HepG2 (cell line): ENCODE measurements around the gene LRRC8D. TPM values are rescaled to one million over a fixed set of nuclear protein-coding genes. Genes with fewer than 3 reads are reported as not detected.

Source experiments
- CAMTA2 ChIP-seq: sonication (generic); formaldehyde crosslinking; IDR thresholded peaks from 2 replicates; pipeline ENCODE4 v1.4.0; 2020; ENCODE audit warnings: mild to moderate bottlenecking, missing genetic modification reagents, borderline replicate concordance
- CREM ChIP-seq, 2 experiments: sonication (generic) in 1 of 2; formaldehyde crosslinking in 1 of 2; IDR thresholded peaks; 2 replicates each; pipeline versions ENCODE4 v1.4.0 to v1.6.1; 2016 to 2020; ENCODE audit warnings: antibody characterized with exemption in 1 of 2, mild to moderate bottlenecking in 1 of 2, missing genetic modification reagents in 1 of 2
- GATAD2A ChIP-seq: IDR thresholded peaks from 2 replicates; pipeline ENCODE4 v1.6.1; 2016
- HNF4G ChIP-seq, 2 experiments: sonication (generic) in 1 of 2; formaldehyde crosslinking in 1 of 2; IDR thresholded peaks; 2 replicates each; pipeline versions ENCODE4 v1.4.0 to v1.6.1; 2011 to 2020; ENCODE audit warnings: borderline replicate concordance in 2 of 2, low read depth in 2 of 2, mild to moderate bottlenecking in 2 of 2, low read length in 1 of 2, missing genetic modification reagents in 1 of 2, moderate library complexity in 1 of 2
- IRF9 ChIP-seq: sonication (generic); formaldehyde crosslinking; IDR thresholded peaks from 2 replicates; pipeline ENCODE4 v1.8.0; 2022; ENCODE audit warnings: missing genetic modification reagents, mild to moderate bottlenecking, borderline replicate concordance
- NCOA2 ChIP-seq: sonication (generic); formaldehyde crosslinking; IDR thresholded peaks from 2 replicates; pipeline ENCODE4 v1.8.0; 2022; ENCODE audit warnings: inconsistent platforms
- NR2F1 ChIP-seq, 2 experiments: fragments of 450-650 bp in 1 of 2; formaldehyde crosslinking in 1 of 2; IDR thresholded peaks; 2 replicates each; pipeline versions ENCODE4 v1.5.0 to v1.6.1; 2016 to 2020; ENCODE audit warnings: mild to moderate bottlenecking in 1 of 2, missing compliant biosample characterization in 1 of 2, missing genetic modification reagents in 1 of 2, moderate library complexity in 1 of 2
- PAXIP1 ChIP-seq: sonication (generic); formaldehyde crosslinking; conservative IDR thresholded peaks from 2 replicates; pipeline ENCODE4 v1.4.0; 2020; ENCODE audit warnings: mild to moderate bottlenecking, missing genetic modification reagents, moderate library complexity
- PHF21A ChIP-seq: sonication (generic); formaldehyde crosslinking; IDR thresholded peaks from 2 replicates; pipeline ENCODE4 v1.5.0; 2020; ENCODE audit warnings: mild to moderate bottlenecking, missing genetic modification reagents
- POLR2AphosphoS5 ChIP-seq: IDR thresholded peaks from 2 replicates; pipeline ENCODE4 v1.6.1; 2012; ENCODE audit warnings: low read depth, low read length
- SETDB1 ChIP-seq: sonication (generic); formaldehyde crosslinking; IDR thresholded peaks from 2 replicates; pipeline ENCODE4 v1.5.1; 2020; ENCODE audit warnings: missing genetic modification reagents, mild to moderate bottlenecking, borderline replicate concordance
- SOX5 ChIP-seq: IDR thresholded peaks from 2 replicates; pipeline ENCODE4 v1.6.1; 2016; ENCODE audit warnings: borderline replicate concordance
- STAG1 ChIP-seq: sonication (generic); formaldehyde crosslinking; IDR thresholded peaks from 2 replicates; pipeline ENCODE4 v1.4.0; 2020; ENCODE audit warnings: missing genetic modification reagents
- TBX2 ChIP-seq: sonication (generic); formaldehyde crosslinking; IDR thresholded peaks from 2 replicates; pipeline ENCODE4 v1.5.0; 2020; ENCODE audit warnings: missing genetic modification reagents, mild to moderate bottlenecking, borderline replicate concordance
- TFAP4 ChIP-seq: sonication (generic); IDR thresholded peaks from 2 replicates; pipeline ENCODE4 v1.6.1; 2016; ENCODE audit warnings: low read depth, borderline replicate concordance
- ZBTB37 ChIP-seq: sonication (generic); formaldehyde crosslinking; IDR thresholded peaks from 2 replicates; pipeline ENCODE4 v1.4.0; 2020; ENCODE audit warnings: mild to moderate bottlenecking, missing genetic modification reagents
- ZFP82 ChIP-seq: sonication (generic); formaldehyde crosslinking; IDR thresholded peaks from 2 replicates; pipeline ENCODE4 v1.5.1; 2020; ENCODE audit warnings: mild to moderate bottlenecking, missing genetic modification reagents, borderline replicate concordance
- ZMYM4 ChIP-seq: sonication (generic); formaldehyde crosslinking; IDR thresholded peaks from 2 replicates; pipeline ENCODE4 v1.8.1; 2023; ENCODE audit warnings: mild to moderate bottlenecking, missing genetic modification reagents
- ZNF564 ChIP-seq: sonication (generic); formaldehyde crosslinking; IDR thresholded peaks from 2 replicates; pipeline ENCODE4 v1.8.1; 2023; ENCODE audit warnings: mild to moderate bottlenecking, missing genetic modification reagents
- ZNF607 ChIP-seq: sonication (generic); formaldehyde crosslinking; IDR thresholded peaks from 2 replicates; pipeline ENCODE4 v1.5.1; 2020; ENCODE audit warnings: missing genetic modification reagents, mild to moderate bottlenecking, borderline replicate concordance
- polyA plus RNA-seq, 8 experiments: library from polyadenylated mRNA; depleted of rRNA in 3 of 8; stranded (reverse) in 7 of 8; unstranded in 1 of 8; fragments of >200 nt; fragmentation: Illumina TruSeq in 4 of 8; extraction: Trizol in 4 of 8; gene quantifications; 2 replicates each; pipeline versions ENCODE4 v1.2.1 to v1.2.3, GENCODE V29; 2011 to 2016; ENCODE audit warnings: low read depth in 4 of 8, missing spikeins in 1 of 8, mixed read lengths in 1 of 8; ENCODE audit not compliant: insufficient read depth in 1 of 8
- total RNA-seq, 5 experiments: library from RNA; depleted of rRNA; stranded (reverse); fragments of >200 nt; fragmentation: Illumina TruSeq; extraction: Trizol; gene quantifications; 2 replicates each; pipeline ENCODE4 v1.2.3, GENCODE V29; 2016; ENCODE audit warnings: low read depth in 1 of 5

Gene LRRC8D
- total and polyA plus RNA-seq, 2 of the 13 experiments (the other 11 are each of a cell fraction or from before 2014, with no cell fraction given), result 29.9 to 45.5 TPM

GRCh38 chr1:89949991-89950624 is 129.3 kb downstream of the LRRC8D start (continued):
- TF ChIP-seq CAMTA2 (CRISPR knock-in tag) (no peak), POLR2AphosphoS5 (peak; percentile 26; the same call in 1 of the 2 replicates), GATAD2A (CRISPR knock-in tag) (0 out of 2 replicates have a peak, but pooled peaks have one; percentile 14), TFAP4 (peak; percentile 63; the same call in 1 of the 2 replicates), ZBTB37 (CRISPR knock-in tag) (no peak), ZFP82 (CRISPR knock-in tag) (0 out of 2 replicates have a peak, but pooled peaks have one; percentile 51), CREM (IDR thresholded peaks at IDR 0.05) (no peak; the same call in 1 of the 2 replicates), CREM (CRISPR knock-in tag; IDR thresholded peaks at IDR 0.05) (no peak), ZMYM4 (CRISPR knock-in tag) (0 out of 2 replicates have a peak, but pooled peaks have one; percentile 23), NR2F1 (CRISPR knock-in tag; IDR thresholded peaks at IDR 0.05) (peak in 1 of 2 experiments; percentile 29; a peak in 1 of 4 replicates), STAG1 (CRISPR knock-in tag) (0 out of 2 replicates have a peak, but pooled peaks have one; percentile 4), ZNF607 (CRISPR knock-in tag) (no peak), HNF4G (IDR thresholded peaks at IDR 0.05; ENCODE audit: borderline replicate concordance, low read depth, low read length) (no peak), HNF4G (CRISPR knock-in tag; IDR thresholded peaks at IDR 0.05; ENCODE audit: borderline replicate concordance, low read depth) (peak; percentile 49; the same call in 1 of the 2 replicates), SOX5 (CRISPR knock-in tag) (peak; percentile 53; the same call in 1 of the 2 replicates), PAXIP1 (CRISPR knock-in tag) (peak; percentile 89), SETDB1 (CRISPR knock-in tag) (no peak), TBX2 (CRISPR knock-in tag) (peak; percentile 73), IRF9 (CRISPR knock-in tag) (no peak), NCOA2 (CRISPR knock-in tag) (peak; percentile 41; the same call in 1 of the 2 replicates), PHF21A (CRISPR knock-in tag) (peak; percentile 39; the same call in 1 of the 2 replicates), ZNF564 (no peak)
